ENCODE data around the gene ADAMTSL3. TPM values are rescaled to one million over a fixed set of nuclear protein-coding genes. Genes with fewer than 3 reads are reported as not detected.

ADAMTSL3 gene
- total RNA-seq, 4 donors from 2014 or later: 16.2 to 19.7 (median 19.3) TPM

DNA sequence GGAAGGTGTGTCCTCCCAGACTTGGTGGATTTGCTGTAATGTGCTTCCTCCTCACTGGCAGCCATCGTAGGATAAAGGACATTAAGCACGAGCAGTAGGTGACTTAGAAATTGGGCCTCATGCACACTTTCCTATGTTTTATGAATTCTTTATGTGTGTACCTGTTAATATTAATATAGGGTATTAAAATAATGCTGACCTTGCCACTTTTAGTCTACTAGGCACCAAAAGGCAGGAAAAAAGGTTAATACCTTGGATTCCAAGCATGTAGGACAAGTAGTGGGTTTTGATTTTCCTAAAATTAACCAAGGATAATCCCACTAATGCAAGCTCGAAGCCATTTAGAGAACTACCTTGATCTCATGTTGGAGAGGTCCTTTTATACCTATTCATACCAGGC lies 55.9 kb downstream of the ADAMTSL3 start:
- Histone ChIP-seq H3K27ac (no peak overlapping the region), H3K9me3 (no peaks in the 10 kb centered on the region), H3K4me3 (no peak overlapping the region), H3K36me3 (no peaks in the 10 kb centered on the region), H3K27me3 (no peaks in the 10 kb centered on the region), H3K4me1 (peaks cover 0 to 17% (median 0%) of the 10 kb centered on the region in 4 donors)
- 95 to 97% methylated on average over 3 of the region's 3 CpGs for WGBS, 2 donors
- TF ChIP-seq EP300 (IDR thresholded peaks at IDR 0.05) (no peak), POLR2A (IDR thresholded peaks at IDR 0.05) (no peak)
- TF ChIP-seq, protein P1, sequence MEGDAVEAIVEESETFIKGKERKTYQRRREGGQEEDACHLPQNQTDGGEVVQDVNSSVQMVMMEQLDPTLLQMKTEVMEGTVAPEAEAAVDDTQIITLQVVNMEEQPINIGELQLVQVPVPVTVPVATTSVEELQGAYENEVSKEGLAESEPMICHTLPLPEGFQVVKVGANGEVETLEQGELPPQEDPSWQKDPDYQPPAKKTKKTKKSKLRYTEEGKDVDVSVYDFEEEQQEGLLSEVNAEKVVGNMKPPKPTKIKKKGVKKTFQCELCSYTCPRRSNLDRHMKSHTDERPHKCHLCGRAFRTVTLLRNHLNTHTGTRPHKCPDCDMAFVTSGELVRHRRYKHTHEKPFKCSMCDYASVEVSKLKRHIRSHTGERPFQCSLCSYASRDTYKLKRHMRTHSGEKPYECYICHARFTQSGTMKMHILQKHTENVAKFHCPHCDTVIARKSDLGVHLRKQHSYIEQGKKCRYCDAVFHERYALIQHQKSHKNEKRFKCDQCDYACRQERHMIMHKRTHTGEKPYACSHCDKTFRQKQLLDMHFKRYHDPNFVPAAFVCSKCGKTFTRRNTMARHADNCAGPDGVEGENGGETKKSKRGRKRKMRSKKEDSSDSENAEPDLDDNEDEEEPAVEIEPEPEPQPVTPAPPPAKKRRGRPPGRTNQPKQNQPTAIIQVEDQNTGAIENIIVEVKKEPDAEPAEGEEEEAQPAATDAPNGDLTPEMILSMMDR (IDR thresholded peaks at IDR 0.05): no peak
- no peak for DNase-seq (ENCODE audit: low spot score in 2 of 2)

DNA sequence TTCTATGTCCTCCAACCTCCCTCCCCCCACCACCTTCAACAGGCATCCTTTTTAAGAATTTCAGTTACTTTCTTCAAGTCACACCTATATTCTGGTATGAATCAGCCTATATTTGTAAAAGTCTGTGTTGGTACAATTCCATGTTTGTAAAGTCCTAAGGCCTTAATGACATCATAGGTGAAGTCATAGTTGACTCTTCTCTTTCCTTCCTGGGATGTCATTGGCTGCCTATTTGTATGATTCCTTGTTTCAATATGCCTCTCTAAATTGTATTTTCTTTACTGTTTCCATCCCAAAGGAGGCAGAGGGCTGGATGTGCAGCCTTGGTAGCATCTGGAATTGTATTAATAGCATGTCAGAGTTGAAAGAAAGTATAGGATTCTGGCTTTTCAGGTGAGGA lies 56.5 kb downstream of the ADAMTSL3 start:
- H3K27ac ChIP-seq: no peak overlapping the region
- H3K4me1 ChIP-seq: peaks cover 0 to 23% (median 0%) of the 10 kb centered on the region in 4 donors
- H3K4me3 ChIP-seq: no peak overlapping the region
- no peak for DNase-seq (ENCODE audit: low spot score in 2 of 2)
- TF ChIP-seq EP300 (IDR thresholded peaks at IDR 0.05): no peak
- TF ChIP-seq POLR2A (IDR thresholded peaks at IDR 0.05): no peak
- TF ChIP-seq, protein P1 (IDR thresholded peaks at IDR 0.05): no peak
- H3K9me3 ChIP-seq: no peaks in the 10 kb centered on the region
- H3K27me3 ChIP-seq: no peaks in the 10 kb centered on the region
- H3K36me3 ChIP-seq: no peaks in the 10 kb centered on the region

DNA sequence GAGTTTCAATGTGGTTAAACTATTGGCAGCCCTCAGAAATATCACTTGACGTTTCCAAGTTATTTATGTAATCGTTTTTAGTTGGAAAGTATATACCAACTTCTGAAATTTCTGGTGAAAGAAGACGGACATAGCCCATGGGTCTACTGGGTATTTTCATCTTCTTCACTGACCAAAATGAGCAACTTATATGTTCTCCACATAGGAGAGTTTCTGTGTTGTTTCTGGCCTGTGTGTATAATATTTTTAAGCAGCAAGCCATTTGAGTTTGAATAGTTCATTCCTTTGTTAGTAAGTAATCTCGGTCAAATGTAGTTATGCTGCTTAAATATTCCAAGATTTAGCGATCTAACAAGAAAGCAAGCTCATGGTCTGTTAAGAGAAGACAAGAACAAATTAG lies 57.3 kb downstream of the ADAMTSL3 start:
- Histone ChIP-seq H3K36me3 (no peaks in the 10 kb centered on the region), H3K9me3 (no peaks in the 10 kb centered on the region), H3K27me3 (no peaks in the 10 kb centered on the region), H3K27ac (no peak overlapping the region), H3K4me3 (no peak overlapping the region), H3K4me1 (peaks cover 0 to 24% (median 0%) of the 10 kb centered on the region in 4 donors)
- WGBS, 2 donors: 57 to 62% methylated on average over 5 of the region's 5 CpGs
- no peak for DNase-seq (ENCODE audit: low spot score in 2 of 2)
- no peak for TF ChIP-seq EP300 (IDR thresholded peaks at IDR 0.05)
- TF ChIP-seq POLR2A (IDR thresholded peaks at IDR 0.05): no peak
- TF ChIP-seq, protein P1 (IDR thresholded peaks at IDR 0.05): no peak

DNA sequence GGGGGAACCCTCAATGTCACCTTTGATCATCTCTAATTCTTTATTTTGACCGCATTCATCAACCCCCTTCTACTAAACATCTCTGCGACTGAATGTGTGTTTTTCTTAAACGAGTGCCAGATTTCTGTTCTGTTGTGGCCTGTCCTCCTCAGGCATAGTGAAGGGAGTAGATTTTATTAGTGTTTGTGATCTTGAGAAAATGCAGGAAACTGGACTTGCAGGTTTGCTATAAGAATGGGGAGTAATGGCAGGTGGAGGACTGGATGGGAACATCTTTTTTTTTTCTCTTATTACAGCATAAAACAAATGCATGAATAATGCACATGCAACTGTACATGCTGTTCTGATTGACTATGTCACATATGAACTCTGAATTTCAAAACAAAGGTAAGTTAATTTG lies 59.3 kb downstream of the ADAMTSL3 start:
- no peaks in the 10 kb centered on the region for H3K27me3 ChIP-seq
- no peak for DNase-seq (ENCODE audit: low spot score in 2 of 2)
- 88 to 93% methylated on average over 3 of the region's 3 CpGs for WGBS, 2 donors
- H3K27ac ChIP-seq: no peak overlapping the region
- no peaks in the 10 kb centered on the region for H3K9me3 ChIP-seq
- peaks cover 0 to 30% (median 0%) of the 10 kb centered on the region in 4 donors for H3K4me1 ChIP-seq
- no peak overlapping the region for H3K4me3 ChIP-seq
- TF ChIP-seq POLR2A (IDR thresholded peaks at IDR 0.05): no peak
- H3K36me3 ChIP-seq: no peaks in the 10 kb centered on the region

DNA sequence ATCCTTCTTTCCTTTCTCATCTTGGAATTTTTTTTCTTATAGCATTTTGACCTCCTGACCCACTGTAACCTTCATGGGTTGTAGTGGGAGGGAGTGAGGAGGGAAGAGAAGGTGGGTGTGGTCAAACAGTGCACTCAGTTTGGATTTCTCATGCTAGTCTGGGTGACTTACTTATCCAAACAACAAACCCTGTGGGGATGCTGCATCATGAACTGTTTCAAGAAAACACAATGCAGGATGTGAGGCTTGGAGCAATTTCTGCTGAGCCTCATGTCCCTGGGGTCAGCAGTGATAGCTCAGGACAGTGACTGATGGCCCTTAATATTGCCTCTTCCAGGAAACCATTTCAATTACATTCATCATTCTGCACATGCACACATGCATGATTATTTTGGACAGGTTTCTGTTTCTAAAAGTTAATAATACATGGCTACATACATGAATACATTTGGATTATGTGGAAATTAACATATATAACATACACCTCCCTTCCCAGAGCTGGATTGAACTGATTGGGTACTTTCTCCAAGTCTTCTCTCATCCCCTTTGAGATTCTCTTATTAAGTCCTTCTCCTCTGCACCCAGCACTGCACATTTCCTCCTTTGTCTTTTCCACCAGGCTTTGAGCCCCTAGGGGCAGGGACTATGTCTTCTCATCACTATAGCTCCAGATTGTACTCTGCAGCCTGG lies 61.2 kb downstream of the ADAMTSL3 start:
- no peak for DNase-seq (ENCODE audit: low spot score in 2 of 2)
- Histone ChIP-seq H3K9me3 (no peaks in the 10 kb centered on the region), H3K27ac (no peak overlapping the region), H3K4me3 (no peak overlapping the region), H3K4me1 (peaks cover 0 to 30% (median 0%) of the 10 kb centered on the region in 4 donors), H3K27me3 (no peaks in the 10 kb centered on the region), H3K36me3 (no peaks in the 10 kb centered on the region)
- TF ChIP-seq EP300 (IDR thresholded peaks at IDR 0.05) (no peak), POLR2A (IDR thresholded peaks at IDR 0.05) (no peak)
- TF ChIP-seq, protein P1 (IDR thresholded peaks at IDR 0.05): no peak
